Coronary artery (tissue), 2 donors: ENCODE results near the gene GUCA2A.

Experiments used
- DNase-seq: peaks from one replicate; pipeline ENCODE4 v3.0.0-alpha.2; 2017; ENCODE audit warnings: low spot score
- H3K27ac ChIP-seq, 2 donors: fragments of 200-600 bp; sonication (generic); one replicate each; pipeline ENCODE4 v1.5.1; 2016 to 2019
- H3K4me3 ChIP-seq: fragments of 200-600 bp; sonication (generic); 2 replicates; pipeline ENCODE4 v1.5.1; 2016; ENCODE audit warnings: mild to moderate bottlenecking, moderate library complexity
- CTCF ChIP-seq: fragments of 200-600 bp; sonication (generic); IDR thresholded peaks from one replicate; pipeline ENCODE4 v1.5.1; 2019; ENCODE audit warnings: antibody characterized with exemption

Gene GUCA2A

DNA sequence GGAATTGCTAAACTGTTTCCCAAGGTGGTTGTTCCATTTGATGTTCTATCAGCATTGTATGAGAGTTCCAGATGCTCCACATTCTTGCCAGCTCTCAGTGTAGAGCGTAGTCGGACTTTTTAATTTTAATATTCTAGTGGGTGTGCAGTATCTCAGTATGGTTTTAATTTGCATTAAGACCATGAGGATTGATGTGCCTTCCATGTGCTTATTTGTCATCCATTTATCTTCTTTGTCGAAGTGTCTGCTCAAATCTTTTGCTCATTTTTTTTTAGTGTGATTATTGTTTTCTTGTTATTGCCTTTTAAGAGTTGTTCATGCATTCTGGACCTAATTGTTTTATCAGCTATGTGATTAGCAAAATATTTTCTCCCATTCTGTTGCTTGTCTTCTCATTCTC, 25.1 kb downstream of the GUCA2A start:
- DNase-seq, result no peak
- Histone ChIP-seq H3K4me3 (no peak overlapping the region), H3K27ac (no peak overlapping the region)
- TF ChIP-seq CTCF, result no peak

DNA sequence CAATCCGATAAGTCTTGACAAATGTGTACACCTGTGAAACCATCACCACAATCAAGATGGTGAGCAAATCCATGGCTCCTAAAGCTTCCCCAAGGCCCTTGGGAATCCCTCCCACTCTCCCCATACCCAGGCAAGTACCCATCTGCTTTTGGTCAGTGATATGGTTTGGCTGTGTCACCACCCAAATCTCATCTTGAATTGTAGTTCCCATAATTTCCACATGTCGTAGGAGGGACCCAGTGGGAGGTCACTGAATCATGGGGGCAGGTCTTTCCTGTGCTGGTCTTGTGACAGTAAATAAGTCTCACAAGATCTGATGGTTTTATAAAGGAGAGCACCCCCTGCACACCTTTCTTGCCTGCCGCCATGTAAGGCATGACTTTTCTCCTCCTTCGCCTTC, 26.0 kb downstream of the GUCA2A start:
- Histone ChIP-seq H3K4me3 (no peak overlapping the region), H3K27ac (no peak overlapping the region)
- DNase-seq, result no peak
- no peak for TF ChIP-seq CTCF

GRCh38 chr1:42137766-42138165, 26.8 kb downstream of the GUCA2A start:
- no peak for DNase-seq
- no peak overlapping the region for H3K4me3 ChIP-seq
- no peak for TF ChIP-seq CTCF
- no peak overlapping the region for H3K27ac ChIP-seq

DNA sequence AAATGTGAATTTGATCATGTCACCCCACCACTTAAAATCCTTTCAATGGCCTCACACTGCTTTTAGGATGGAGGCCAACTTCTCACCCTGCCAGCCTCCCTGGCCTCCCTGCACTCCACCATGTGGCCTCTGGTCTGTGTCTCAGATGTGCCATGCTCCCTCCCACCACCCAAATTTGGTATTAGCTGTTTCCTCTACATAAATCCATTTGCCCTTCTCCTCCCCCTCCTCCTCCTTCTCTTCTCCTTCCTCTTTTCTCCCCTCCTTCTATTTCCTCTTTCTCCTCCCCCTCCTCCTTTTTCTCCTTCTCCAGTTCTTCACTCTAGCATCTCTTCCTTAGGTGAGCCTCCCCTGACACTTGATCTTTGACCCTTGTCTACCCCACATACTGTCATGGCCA, 28.1 kb downstream of the GUCA2A start:
- no peak for DNase-seq
- TF ChIP-seq CTCF, result no peak
- H3K4me3 ChIP-seq, result no peak overlapping the region
- H3K27ac ChIP-seq, result no peak overlapping the region

GRCh38 chr1:42135426-42135825, 29.1 kb downstream of the GUCA2A start:
- no peak for DNase-seq

DNA sequence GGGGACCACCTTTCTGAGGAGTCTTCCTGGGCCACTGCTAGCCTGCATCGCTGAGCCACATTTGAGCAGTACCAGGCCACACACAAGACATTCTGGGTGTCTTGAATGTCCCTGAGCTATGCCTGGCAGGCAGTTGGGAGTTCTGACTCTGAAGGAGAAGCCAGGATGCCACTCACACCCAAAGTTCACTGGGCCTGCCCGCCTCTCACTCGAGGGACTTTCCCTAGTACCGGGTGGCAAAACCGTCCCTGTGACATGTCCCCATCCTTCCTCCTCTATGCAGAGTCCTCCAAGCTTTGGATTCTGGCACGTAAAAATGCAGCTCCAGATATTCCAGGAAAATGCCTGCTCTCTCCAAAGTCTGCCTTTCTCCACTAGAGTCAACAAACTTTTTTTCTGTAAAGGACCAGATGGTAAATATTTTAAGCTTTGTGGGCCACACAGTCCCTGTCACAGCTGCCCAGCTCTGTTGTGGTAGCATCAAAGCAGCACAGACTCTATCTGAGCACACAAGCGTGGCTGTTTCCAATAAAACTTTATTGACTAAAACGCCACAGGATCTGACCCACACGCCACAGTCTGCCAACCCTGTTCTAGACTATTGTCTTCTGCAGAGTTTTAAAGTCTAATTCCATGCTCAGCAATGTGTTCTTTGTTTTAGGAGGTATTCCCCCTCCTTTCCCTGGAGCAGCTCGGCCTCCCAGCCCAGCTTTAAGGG, 30.6 kb downstream of the GUCA2A start:
- H3K4me3 ChIP-seq, result no peak overlapping the region
- DNase-seq, result no peak
- TF ChIP-seq CTCF, result no peak
- no peak overlapping the region for H3K27ac ChIP-seq

More at GRCh38 chr1:42135426-42135825, 29.1 kb downstream of the GUCA2A start:
- Histone ChIP-seq H3K27ac (no peak overlapping the region), H3K4me3 (no peak overlapping the region)
- TF ChIP-seq CTCF, result no peak

DNA sequence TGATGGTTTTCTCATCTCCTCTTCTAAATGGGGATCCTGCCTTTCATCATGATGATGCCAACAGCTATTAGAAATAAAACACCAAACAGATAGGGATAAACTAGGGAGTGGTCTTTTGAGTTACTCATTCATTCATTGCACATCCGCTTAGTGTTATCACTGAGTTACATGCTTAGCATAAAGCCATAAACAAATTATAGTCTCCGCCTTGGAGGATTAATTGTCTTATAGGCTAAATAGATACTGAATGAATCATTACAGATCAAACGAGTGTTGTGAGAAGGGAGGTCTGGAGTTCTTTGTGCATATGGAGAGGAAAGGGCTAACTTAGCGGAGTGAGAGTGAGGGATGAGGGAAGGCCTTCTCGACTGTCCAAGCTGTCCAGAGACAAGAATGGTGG, 31.2 kb downstream of the GUCA2A start:
- no peak for DNase-seq
- no peak overlapping the region for H3K27ac ChIP-seq
- H3K4me3 ChIP-seq, result no peak overlapping the region
- TF ChIP-seq CTCF, result no peak
